Ureter (tissue), 1 donor: ENCODE data around the gene CACNA1C. TPM values are rescaled to one million over a fixed set of nuclear protein-coding genes. Genes with fewer than 3 reads are reported as not detected.
A peak's percentile ranks its signal among the peaks of the same experiment; 100 is the strongest.

Experiments used
- DNase-seq: peaks from one replicate; pipeline ENCODE4 v3.0.0-alpha.2; 2020; ENCODE audit warnings: low spot score
- total RNA-seq: library from RNA; stranded (reverse); gene quantifications from one replicate; pipeline ENCODE4 v1.2.4, GENCODE V29; 2023
- donor health status: DM: yes; HTN: yes; CAD: no.

Gene CACNA1C
- total RNA-seq, 1 donor from 2014 or later = 30.1 TPM

- no peak for DNase-seq
These were observed 574.5 kb downstream of the CACNA1C start for GRCh38 chr12:2627076-2627834.

DNA sequence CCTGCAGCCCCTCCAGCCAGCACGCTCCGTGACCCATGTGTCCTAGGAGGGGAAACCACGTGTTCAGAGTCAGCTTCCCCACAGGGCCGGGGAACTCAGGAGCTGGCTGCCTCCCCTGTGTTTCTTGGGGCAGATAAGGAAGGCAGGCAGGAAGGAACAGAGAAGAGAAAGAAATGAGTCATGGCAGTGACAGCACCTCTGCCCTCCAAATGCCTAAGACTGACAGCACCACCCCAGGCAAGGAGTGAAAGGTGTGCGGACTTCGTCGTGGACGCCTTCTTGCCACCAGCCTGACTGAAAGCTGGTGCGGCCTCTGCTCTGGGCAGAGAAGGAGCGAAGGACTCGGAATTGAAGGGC, 575.0 kb downstream of the CACNA1C start:
- no peak for DNase-seq

GRCh38 chr12:2628401-2628800, 575.6 kb downstream of the CACNA1C start:
- no peak for DNase-seq

DNA sequence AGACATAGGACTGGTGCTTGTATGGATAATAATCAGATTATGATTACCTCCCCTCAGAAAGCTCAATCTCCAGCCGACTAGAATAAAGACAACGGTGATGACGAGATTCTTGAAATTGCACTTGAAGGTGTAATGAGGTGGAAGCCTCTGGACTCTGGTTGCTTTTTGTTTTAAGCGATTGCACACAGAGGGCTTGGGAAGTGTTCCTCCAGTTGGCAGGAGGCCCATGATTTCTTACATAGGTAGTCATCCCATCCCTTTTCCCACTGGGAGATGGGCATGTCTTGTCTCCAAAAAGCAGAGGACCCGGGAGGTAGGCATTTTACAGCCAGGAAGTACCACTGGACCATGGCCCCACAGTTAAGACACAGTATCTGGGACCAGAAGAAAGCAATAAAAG, 576.3 kb downstream of the CACNA1C start:
- no peak for DNase-seq

DNA sequence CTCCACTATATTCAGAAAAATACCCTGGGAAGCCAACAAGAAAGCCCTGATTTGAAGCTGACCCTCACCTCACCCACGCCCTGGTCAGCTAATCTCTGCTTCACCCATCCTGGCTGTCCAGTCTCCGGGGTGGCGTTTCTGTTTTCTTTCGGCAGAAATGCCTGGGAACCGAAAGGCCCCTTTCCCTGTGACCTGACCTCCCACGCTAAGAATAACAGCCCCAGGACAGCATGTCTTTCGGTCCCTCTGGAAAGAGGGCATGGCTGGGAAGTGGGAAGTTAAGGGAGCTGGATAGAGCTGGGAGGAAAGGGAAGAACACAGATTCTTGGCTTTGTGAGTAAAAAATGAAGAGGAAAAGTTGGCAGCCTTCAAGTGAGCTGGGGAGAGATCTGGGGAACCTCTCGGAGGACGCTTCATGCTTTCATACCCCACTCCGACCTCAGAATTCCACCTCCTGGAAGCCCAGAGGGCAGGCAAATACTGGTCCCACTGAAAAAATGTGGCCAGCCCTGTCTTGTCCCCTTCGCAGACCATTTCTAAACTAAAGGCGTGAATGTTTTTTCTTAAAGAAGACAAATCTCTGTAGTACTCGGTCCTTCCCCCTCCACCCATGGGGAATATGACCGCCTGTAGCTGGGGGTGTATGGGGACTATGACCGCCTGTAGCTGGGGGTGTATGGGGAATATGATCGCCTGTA, 579.0 kb downstream of the CACNA1C start:
- DNase-seq = no peak

GRCh38 chr12:2633176-2633824, 580.5 kb downstream of the CACNA1C start:
- no peak for DNase-seq

DNA sequence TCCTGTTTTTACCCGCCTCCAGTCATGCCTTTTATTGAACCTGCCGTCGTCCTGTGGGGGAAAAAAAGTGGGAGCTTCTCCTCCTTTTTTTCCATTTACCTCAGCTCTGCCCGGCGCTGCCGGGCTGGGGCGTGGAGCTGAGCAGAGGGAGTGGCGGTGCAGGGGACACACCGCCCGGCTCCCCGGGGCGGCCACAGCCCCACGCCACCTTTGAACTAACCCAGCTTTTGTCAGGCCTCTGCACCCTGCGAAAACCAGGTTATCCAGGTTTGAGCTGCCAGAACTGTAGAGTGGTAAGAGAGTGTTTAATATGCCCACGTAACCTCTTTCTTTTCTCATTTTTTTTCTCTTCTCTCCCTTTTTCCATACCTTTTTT, 581.0 kb downstream of the CACNA1C start:
- no peak for DNase-seq

DNA sequence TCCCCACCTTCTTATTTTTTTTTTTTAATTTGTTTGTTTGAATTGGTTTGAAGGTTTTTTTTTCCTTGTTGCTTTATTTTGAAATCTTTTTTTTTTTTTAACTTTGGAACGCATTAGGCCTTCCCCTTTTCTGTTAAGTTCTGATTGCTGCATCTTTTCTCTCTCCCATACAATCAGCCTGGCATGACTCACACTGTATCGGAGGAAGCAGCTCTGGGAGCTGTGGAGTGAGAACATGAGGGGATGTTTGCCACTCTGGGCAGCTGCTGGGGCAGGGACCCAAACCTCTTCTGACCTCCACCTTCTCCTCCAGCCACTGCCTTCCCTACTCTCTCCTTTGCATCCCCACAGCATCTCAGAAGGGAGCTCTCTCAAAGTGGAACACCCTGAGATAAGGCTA, 581.7 kb downstream of the CACNA1C start:
- DNase-seq = no peak

DNA sequence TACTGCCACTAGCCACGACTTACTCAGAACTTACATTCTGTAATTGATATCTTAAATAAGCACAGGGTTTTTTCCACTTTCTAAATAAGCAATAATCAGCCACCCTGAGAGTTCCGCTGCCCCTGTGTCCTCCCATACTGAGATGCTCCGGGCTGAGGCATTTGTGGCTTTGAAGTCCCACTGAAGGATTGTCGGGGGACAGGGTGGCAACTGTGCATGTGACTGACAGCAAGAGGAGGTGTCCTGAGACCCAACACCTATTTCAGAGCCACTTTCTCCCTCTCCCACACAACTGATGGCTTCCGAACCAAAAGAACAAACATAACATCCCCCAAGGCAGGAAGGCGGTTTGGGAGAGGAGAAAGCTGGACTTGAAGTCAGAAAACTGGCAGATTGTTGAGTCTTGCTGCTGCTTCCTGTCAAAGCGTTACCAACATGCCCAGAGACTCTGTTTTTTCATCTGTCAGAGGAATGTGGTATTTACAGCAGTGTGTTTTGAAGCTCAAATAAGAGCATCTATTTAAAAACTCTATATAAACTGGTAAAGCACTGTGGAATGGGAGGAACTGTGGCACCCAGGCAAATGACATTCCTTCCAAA, 584.1 kb downstream of the CACNA1C start:
- no peak for DNase-seq

DNA sequence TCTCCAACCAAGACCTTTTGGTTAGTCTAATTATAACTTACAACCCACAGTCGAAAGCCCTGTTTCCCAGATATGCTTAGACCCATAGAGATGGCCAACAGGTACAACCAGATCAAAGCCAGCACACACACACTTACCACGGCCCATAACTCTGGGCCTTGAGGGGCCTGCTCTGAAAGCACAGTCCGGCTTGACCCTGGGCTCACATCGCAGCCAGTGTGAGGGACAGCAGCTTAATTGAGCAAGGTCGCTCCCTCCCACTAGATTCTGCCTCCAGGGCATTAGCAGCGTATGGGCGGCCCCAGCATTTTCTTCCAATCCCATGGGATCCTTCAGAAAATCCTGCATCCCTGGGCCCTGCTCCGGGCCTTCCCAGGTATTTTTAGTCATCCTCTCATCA, 584.6 kb downstream of the CACNA1C start:
- DNase-seq = no peak

DNA sequence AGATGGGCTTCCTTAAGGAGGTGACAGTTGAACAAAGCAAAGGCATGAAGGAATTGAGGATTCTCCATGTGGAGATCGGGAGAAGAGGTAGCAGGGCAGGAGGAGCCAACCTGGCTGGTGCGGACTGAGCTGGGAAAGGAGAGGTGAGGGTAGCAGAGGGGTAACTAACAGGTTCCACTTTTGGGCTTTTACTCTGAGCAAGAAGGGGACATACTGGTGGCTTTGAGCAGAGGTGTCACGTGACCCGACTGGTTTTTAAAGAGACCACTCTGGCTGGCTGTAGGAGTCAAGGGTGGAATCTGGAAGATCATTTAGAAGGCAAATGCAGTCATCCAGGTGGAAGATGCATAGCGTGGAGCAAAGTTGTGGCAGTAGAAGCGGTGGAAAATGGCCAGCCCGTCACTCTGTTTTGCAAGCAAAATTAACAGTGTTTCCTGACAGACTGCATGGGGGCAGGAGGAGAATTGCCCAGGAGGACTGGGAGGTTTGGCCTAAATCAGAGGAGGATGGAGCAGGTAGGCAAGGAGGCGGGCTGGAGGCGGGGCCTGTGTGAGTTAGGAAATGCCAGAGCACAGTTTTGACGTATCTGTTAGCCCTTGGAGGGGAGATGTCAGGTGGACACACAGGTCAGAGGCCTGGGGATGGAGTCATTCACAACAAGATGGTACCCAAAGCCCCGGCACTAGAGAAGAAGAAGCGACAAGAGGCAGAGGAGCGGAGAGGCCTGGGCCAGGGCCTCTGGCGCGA, 585.7 kb downstream of the CACNA1C start:
- no peak for DNase-seq

DNA sequence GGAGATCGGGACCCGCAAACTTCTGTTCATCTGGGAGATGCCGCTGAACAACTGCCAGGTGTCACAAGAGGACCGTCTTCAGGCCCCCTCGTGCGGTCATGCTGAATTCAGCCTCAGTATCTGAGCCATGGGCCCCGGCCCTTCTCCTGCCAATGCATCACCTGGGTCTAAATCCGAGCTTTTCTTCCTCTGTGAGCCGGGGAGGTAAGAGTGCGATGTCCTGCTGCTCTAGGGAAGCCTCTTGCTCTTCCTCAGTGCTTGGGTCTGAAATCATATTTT, 586.2 kb downstream of the CACNA1C start:
- no peak for DNase-seq

DNA sequence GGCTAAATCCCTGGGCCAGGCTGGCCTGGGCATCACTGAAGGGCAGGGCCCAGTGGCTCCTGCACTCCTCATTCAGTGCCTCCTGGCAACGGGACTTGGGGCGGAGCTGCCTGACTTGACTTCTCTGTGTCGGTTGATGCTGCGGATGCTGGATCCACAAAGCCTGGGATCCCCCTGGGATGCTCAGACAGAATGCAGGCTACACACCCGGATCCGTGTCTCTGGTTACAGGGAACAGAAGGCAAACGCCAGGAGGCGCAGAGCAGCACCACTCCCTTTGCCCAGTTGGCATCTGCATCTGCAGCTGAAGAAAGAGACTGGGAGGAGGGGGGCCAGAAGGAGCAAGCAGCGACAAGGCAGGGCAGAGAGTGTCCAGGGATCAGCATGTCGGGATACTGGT, 587.5 kb downstream of the CACNA1C start:
- no peak for DNase-seq

- DNase-seq = peak; percentile 69
These were observed 587.9 kb downstream of the CACNA1C start for GRCh38 chr12:2640709-2641108.

DNA sequence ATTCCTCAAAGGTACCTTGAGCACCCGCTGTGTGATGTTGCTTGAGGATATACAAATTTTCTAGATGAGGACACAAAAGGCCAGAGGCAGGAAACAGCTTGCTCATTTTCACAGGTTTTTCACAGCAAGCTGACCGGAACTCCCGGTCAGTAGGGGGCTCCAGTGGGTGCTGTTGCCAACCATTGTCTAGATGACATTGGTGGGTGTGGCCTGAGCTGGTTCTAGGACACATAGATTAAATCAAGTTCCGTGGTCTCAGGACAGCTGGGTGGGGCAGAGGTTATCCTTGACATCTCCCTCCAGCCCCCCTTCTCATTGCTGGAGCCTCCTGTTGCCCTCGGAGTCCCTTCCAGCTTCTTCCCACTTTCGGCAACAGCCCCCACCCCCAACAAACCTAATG, 588.4 kb downstream of the CACNA1C start:
- no peak for DNase-seq

GRCh38 chr12:2641761-2642160, 589.0 kb downstream of the CACNA1C start:
- DNase-seq = no peak

GRCh38 chr12:2642176-2642892, 589.5 kb downstream of the CACNA1C start:
- no peak for DNase-seq

DNA sequence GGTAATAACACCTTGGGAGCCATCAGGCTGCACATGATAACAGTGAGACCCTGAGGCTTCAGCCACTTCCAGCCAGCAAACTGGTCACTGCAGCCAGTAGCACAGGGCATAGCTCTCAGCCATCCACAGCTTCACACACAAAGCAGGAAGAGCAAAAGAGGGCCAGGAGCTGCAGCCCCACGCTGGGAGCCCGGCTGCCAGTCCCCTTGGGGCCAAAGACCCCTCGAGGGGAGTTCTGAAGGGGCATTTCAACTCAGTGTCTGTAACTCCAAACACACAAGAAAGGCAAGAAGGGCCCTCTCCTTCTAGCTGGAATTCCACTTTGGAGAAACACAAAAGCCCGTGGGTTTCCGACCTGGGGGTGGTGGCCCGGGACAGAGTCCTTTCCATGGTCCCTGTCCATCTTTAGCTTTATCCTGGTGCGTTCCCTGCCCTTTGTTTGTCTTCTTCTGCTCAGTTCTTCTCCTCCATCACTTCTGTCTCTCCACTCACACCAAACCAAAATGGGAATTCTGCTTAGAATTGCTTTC, 590.2 kb downstream of the CACNA1C start:
- DNase-seq = no peak

DNA sequence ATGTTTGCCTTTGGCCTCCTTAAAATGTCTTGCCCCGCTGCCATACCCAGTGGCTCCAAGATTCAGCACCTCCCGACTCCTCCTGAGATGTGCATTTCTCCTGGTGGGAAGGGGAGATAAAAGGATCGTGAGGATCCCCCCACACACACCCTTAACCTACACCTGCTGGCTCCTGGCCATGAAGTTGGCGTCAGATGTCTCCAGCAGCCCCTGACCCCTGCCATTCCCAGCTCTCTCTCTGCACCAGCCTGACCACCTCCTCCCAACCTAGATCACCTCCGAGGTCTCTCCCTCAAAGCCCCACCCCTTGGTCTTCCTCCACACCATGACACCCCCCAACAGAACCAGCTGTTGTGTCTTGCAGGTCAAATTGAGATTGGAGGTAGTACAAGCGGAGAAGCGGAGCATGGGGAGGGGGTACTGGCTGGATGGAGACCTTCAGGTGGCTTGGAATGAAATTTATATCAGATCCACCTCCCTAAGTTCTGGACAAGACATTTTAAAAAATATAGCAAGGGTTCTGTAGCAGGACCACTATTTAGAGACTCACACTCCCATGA, 590.9 kb downstream of the CACNA1C start:
- no peak for DNase-seq

GRCh38 chr12:2644683-2645405, 592.1 kb downstream of the CACNA1C start:
- no peak for DNase-seq
